Lung (tissue), 12 donors: ENCODE measurements around the gene RAI1. TPM values are rescaled to one million over a fixed set of nuclear protein-coding genes. Genes with fewer than 3 reads are reported as not detected.

Source experiments
- ATAC-seq: fragments of 200-7000 bp; cut with Tn5 transposase; one replicate; pipeline ENCODE4 v1.9.1; 2020; ENCODE audit warnings: moderate number of reproducible peaks; ENCODE audit not compliant: insufficient read depth, low FRiP score
- DNase-seq, 3 donors: peaks; one replicate each; pipeline ENCODE4 v3.0.0-alpha.2; 2013 to 2017
- H3K27ac ChIP-seq, 2 donors: one replicate each; pipeline ENCODE4 v1.5.1; 2013; ENCODE audit warnings: mild to moderate bottlenecking in 2 of 2, moderate library complexity in 2 of 2, control low read depth in 1 of 2, inconsistent platforms in 1 of 2, low read depth in 1 of 2, low read length in 1 of 2
- H3K27me3 ChIP-seq, 3 donors: one replicate each; pipeline ENCODE4 v1.5.1; 2013; ENCODE audit warnings: low read length in 2 of 3; ENCODE audit not compliant: control insufficient read depth in 3 of 3, insufficient read depth in 3 of 3
- H3K36me3 ChIP-seq, 4 donors: one replicate each; pipeline ENCODE4 v1.5.1; 2013; ENCODE audit warnings: low read length in 4 of 4, mild to moderate bottlenecking in 1 of 4, moderate library complexity in 1 of 4; ENCODE audit not compliant: control insufficient read depth in 4 of 4, insufficient read depth in 4 of 4
- H3K4me1 ChIP-seq, 5 donors: one replicate each; pipeline ENCODE4 v1.5.1; 2013; ENCODE audit warnings: low read length in 5 of 5, mild to moderate bottlenecking in 2 of 5, moderate library complexity in 1 of 5; ENCODE audit not compliant: control insufficient read depth in 5 of 5, insufficient read depth in 5 of 5
- H3K4me3 ChIP-seq: one replicate; pipeline ENCODE4 v1.5.1; 2013; ENCODE audit warnings: mild to moderate bottlenecking, control low read depth, moderate library complexity
- H3K9ac ChIP-seq, 2 donors: one replicate each; pipeline ENCODE4 v1.5.1; 2013; ENCODE audit warnings: low read length in 2 of 2, control low read depth in 1 of 2; ENCODE audit not compliant: insufficient read depth in 1 of 2
- H3K9me3 ChIP-seq, 4 donors: one replicate each; pipeline ENCODE4 v1.5.1; 2013; ENCODE audit warnings: low read length in 3 of 4, mild to moderate bottlenecking in 1 of 4, moderate library complexity in 1 of 4; ENCODE audit not compliant: control insufficient read depth in 4 of 4, insufficient read depth in 3 of 4
- CTCF ChIP-seq: IDR thresholded peaks from 2 replicates; pipeline ENCODE4 v1.5.1; 2012; ENCODE audit warnings: mild to moderate bottlenecking; ENCODE audit errors: control extremely low read depth, extremely low read depth
- WGBS, 2 donors: extraction: QIAGEN DNeasy Blood & Tissue Kit; methylation state at CpG; one replicate each; pipeline ENCODE4 v1.1.7; 2013; 5-methylcytosine and 5-hydroxymethylcytosine counted together
- polyA plus RNA-seq, 2 donors: library from polyadenylated mRNA; stranded (reverse); fragments of 200-250 nt; gene quantifications; one replicate each; pipeline ENCODE4 v1.2.1, GENCODE V29; 2013
- total RNA-seq, 2 donors: library from RNA; depleted of rRNA in 1 of 2; stranded (reverse); fragments of >200 nt in 1 of 2; gene quantifications; one replicate each; pipeline ENCODE4 v1.2.1, GENCODE V29; 2014 to 2021
- donor health status: control.
- donor health status: control.
- donor health status: Bipolar disorder and iron deficiency.
- donor health status: healthy.
- donor health status: DM: yes; HTN: yes; CAD: no.

The RAI1 gene
- total and polyA plus RNA-seq, 4 donors: 14.5 to 44.4 (median 28.3) TPM

- WGBS, 2 donors: 49 to 58% methylated on average over 2 of the region's 2 CpGs
- Histone ChIP-seq H3K9ac (no peak overlapping the region), H3K36me3 (peaks cover 0 to 12% (median 0%) of the 10 kb centered on the region in 4 donors), H3K27ac (no peak overlapping the region), H3K27me3 (no peaks in the 10 kb centered on the region), H3K4me3 (no peak overlapping the region), H3K4me1 (peaks cover 12 to 55% (median 15%) of the 10 kb centered on the region in 5 donors), H3K9me3 (no peaks in the 10 kb centered on the region)
- DNase-seq (no peak), ATAC-seq (no peak)
- no peak for TF ChIP-seq CTCF
These were observed 145.1 kb downstream of the RAI1 start for GRCh38 chr17:17826342-17826713.

- peaks cover 12 to 53% (median 22%) of the 10 kb centered on the region in 5 donors for H3K4me1 ChIP-seq
- 88 to 93% methylated on average over 16 of the region's 16 CpGs for WGBS, 2 donors
- peaks cover 0 to 14% (median 0%) of the 10 kb centered on the region in 4 donors for H3K36me3 ChIP-seq
- no peak overlapping the region for H3K9ac ChIP-seq
- TF ChIP-seq CTCF: no peak
- DNase-seq (no peak), ATAC-seq (no peak)
- H3K9me3 ChIP-seq: no peaks in the 10 kb centered on the region
- no peak overlapping the region for H3K27ac ChIP-seq
- H3K27me3 ChIP-seq: no peaks in the 10 kb centered on the region
- no peak overlapping the region for H3K4me3 ChIP-seq
These were observed 145.9 kb downstream of the RAI1 start for GRCh38 chr17:17826942-17827785.

- ATAC-seq: no peak
- 90 to 92% methylated on average over 13 of the region's 13 CpGs for WGBS, 2 donors
- DNase-seq: no peak
These were observed 146.8 kb downstream of the RAI1 start for GRCh38 chr17:17827826-17828621.

More at GRCh38 chr17:17827826-17828621, 146.8 kb downstream of the RAI1 start:
- H3K27ac ChIP-seq: no peak overlapping the region
- TF ChIP-seq CTCF: no peak
- peaks cover 0 to 14% (median 0%) of the 10 kb centered on the region in 4 donors for H3K36me3 ChIP-seq
- no peak overlapping the region for H3K9ac ChIP-seq
- no peak overlapping the region for H3K4me3 ChIP-seq
- no peaks in the 10 kb centered on the region for H3K9me3 ChIP-seq
- H3K4me1 ChIP-seq: peaks cover 12 to 45% (median 24%) of the 10 kb centered on the region in 5 donors
- no peaks in the 10 kb centered on the region for H3K27me3 ChIP-seq
